ENCODE data around the gene ATRNL1. TPM values are rescaled to one million over a fixed set of nuclear protein-coding genes. Genes with fewer than 3 reads are reported as not detected.

The ATRNL1 gene
- total and polyA plus RNA-seq, 2 of the 8 experiments (the other 6 are each of a cell fraction or from before 2014, with no cell fraction given) = 5.1 to 17.6 TPM

DNA sequence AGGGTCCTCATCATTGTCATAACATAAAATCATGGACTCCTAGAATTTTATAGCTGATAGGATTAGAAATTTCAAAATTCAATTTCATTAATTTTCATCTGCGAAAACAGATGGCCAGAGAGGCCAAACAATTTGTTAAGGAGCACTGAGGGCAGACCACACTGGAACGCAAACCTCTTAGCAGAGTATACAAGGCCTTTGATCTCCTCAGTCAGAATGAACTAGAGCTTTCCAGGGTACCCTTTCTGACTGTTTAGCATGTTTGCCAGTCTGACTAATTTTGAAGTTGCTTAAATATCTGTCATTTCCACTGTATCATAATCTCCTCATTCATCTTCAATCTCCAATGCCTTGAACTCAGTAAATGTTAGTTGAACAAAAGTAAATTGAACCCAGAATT lies 41.9 kb upstream of the ATRNL1 start:
- Histone ChIP-seq H3K14ac (ENCODE audit: insufficient read length) (no peak overlapping the region), H4K8ac (ENCODE audit: extremely low read depth, insufficient read depth, low read length) (no peak overlapping the region), H3K23me2 (ENCODE audit: low read depth, low read length) (no peaks in the 10 kb centered on the region), H2BK20ac (ENCODE audit: low read length) (no peak overlapping the region), H3K4me3 (ENCODE audit: extremely low read depth in 1 of 4, insufficient read depth in 2 of 4, low read depth in 3 of 4, low read length in 4 of 4) (no peak overlapping the region), H4K91ac (replicated peaks; ENCODE audit: insufficient read length, low read length) (no peak overlapping the region), H2BK15ac (ENCODE audit: low read length) (no peak overlapping the region), H3K27me3 (replicated peaks in 1 of 4; ENCODE audit: control insufficient read depth in 3 of 4, extremely low read depth in 1 of 4, insufficient read depth in 3 of 4, low read length in 3 of 4) (no peaks in the 10 kb centered on the region), H3K79me2 (ENCODE audit: control insufficient read depth in 1 of 2, insufficient read depth in 2 of 2, low read length in 2 of 2) (no peaks in the 10 kb centered on the region), H3K27ac (ENCODE audit: low read depth, low read length) (no peak overlapping the region), H2BK120ac (replicated peaks; ENCODE audit: low read depth, low read length) (no peak overlapping the region), H3K56ac (replicated peaks; ENCODE audit: insufficient read length, low read depth, low read length) (no peak overlapping the region), H2AFZ (ENCODE audit: low read length) (no peak overlapping the region), H3K36me3 (ENCODE audit: control insufficient read depth in 2 of 4, insufficient read depth in 4 of 4, low read length in 3 of 4) (no peaks in the 10 kb centered on the region), H2BK5ac (ENCODE audit: low read depth, low read length) (no peak overlapping the region), H3K18ac (ENCODE audit: extremely low read depth, low read length) (no peak overlapping the region), H4K20me1 (replicated peaks in 1 of 2; ENCODE audit: control insufficient read depth in 1 of 2, insufficient read depth in 2 of 2, low read length in 2 of 2) (no peaks in the 10 kb centered on the region), H3K79me1 (ENCODE audit: low read depth, low read length) (no peaks in the 10 kb centered on the region), H3K4me2 (ENCODE audit: insufficient read depth in 1 of 2, low read depth in 2 of 2, low read length in 2 of 2) (no peak overlapping the region), H3K4me1 (replicated peaks in 1 of 4; ENCODE audit: control insufficient read depth in 3 of 4, insufficient read depth in 4 of 4, low read length in 3 of 4) (peaks cover 0 to 5% (median 1%) of the 10 kb centered on the region in 4 experiments; a peak in 2 of 7 replicates), H2BK12ac (ENCODE audit: low read depth, low read length) (no peak overlapping the region), H2AK5ac (ENCODE audit: low read depth, low read length) (no peak overlapping the region), H4K5ac (ENCODE audit: insufficient read length, low read depth, low read length) (no peak overlapping the region), H3K4ac (replicated peaks; ENCODE audit: insufficient read length, low read depth, low read length) (no peak overlapping the region), H3K9me3 (ENCODE audit: insufficient read depth in 2 of 2, low read depth in 1 of 2, low read length in 1 of 2) (no peaks in the 10 kb centered on the region), H3K9ac (replicated peaks in 1 of 4; ENCODE audit: extremely low read depth in 1 of 4, low read depth in 3 of 4, low read length in 3 of 4) (no peak overlapping the region), H3K23ac (ENCODE audit: insufficient read length) (no peak overlapping the region)
- DNase-seq (ENCODE audit: low read depth in 1 of 2, low spot score in 2 of 2) (no peak), FAIRE-seq (no peak)
- 92% methylated on average over 2 of the region's 2 CpGs; no CpG with 5 or more reads in 1 of the 2 experiments for WGBS, 2 experiments (ENCODE audit: extremely low coverage in 1 of 2, insufficient coverage in 1 of 2, insufficient read length in 1 of 2, insufficient replicate concordance in 2 of 2, low coverage in 1 of 2, low lambda C conversion rate in 2 of 2, missing lambda C conversion rate in 1 of 2)
- TF ChIP-seq, protein P1, sequence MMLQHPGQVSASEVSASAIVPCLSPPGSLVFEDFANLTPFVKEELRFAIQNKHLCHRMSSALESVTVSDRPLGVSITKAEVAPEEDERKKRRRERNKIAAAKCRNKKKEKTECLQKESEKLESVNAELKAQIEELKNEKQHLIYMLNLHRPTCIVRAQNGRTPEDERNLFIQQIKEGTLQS (IDR thresholded peaks at IDR 0.05; ENCODE audit: insufficient read depth, low read depth, low read length) = no peak
- TF ChIP-seq MAFK (IDR thresholded peaks at IDR 0.05; ENCODE audit: low read depth, low read length) (no peak), ZNF274 (IDR thresholded peaks at IDR 0.05; ENCODE audit: borderline replicate concordance, extremely low read depth, low read length) (no peak), JUN (IDR thresholded peaks at IDR 0.05; ENCODE audit: low read depth, low read length) (no peak), KDM4A (IDR thresholded peaks at IDR 0.05; ENCODE audit: low read depth, low read length, severe bottlenecking) (no peak), TEAD4 (IDR thresholded peaks at IDR 0.05; ENCODE audit: low read depth, low read length) (no peak), CREB1 (IDR thresholded peaks at IDR 0.05) (no peak), SP2 (IDR thresholded peaks at IDR 0.05; ENCODE audit: low read length) (no peak), POU5F1 (IDR thresholded peaks at IDR 0.05; ENCODE audit: low read depth, low read length) (no peak), CEBPB (IDR thresholded peaks at IDR 0.05; ENCODE audit: low read depth, low read length) (no peak), BCL11A (IDR thresholded peaks at IDR 0.05; ENCODE audit: low read depth in 2 of 2, low read length in 2 of 2) (no peak), SIRT6 (IDR thresholded peaks at IDR 0.05; ENCODE audit: low read length) (no peak), SIX5 (IDR thresholded peaks at IDR 0.05; ENCODE audit: low read depth, low read length) (no peak), TAF1 (IDR thresholded peaks at IDR 0.05; ENCODE audit: low read depth, low read length) (no peak), HDAC2 (IDR thresholded peaks at IDR 0.05; ENCODE audit: borderline replicate concordance in 1 of 2, low read depth in 2 of 2, low read length in 2 of 2) (no peak)
- ChIA-PET CTCF (ENCODE audit: partially characterized antibody) (interaction anchor here (1.0 to 11.8 kb wide), 3 partner anchors 8 to 174 kb away, joined by 3 to 91 read pairs (median 3); no protein-coding TSS in a partner anchor), POLR2A (ENCODE audit: partially characterized antibody) (interaction anchor here (2.3 kb wide), 1 partner anchor 8 kb away, joined by 7 read pairs; no protein-coding TSS in a partner anchor)

Measured in H1 (cell line).